Duodenal mucosa (tissue), 2 donors: Measurements from ENCODE around the gene HYAL2.
"Not testable (repeated sequence)": the region's sequence is repeated elsewhere in the genome, so short reads cannot be mapped to it uniquely, and the experiment has no call there.

ENCODE experiments used
- H3K27ac ChIP-seq: one replicate; pipeline ENCODE4 v1.7.0; 2013; ENCODE audit warnings: low read depth, low read length
- H3K27me3 ChIP-seq, 2 donors: one replicate each; pipeline ENCODE4 v1.7.0; 2013; ENCODE audit warnings: low read length in 2 of 2, control low read depth in 1 of 2; ENCODE audit not compliant: insufficient read depth in 2 of 2, control insufficient read depth in 1 of 2
- H3K36me3 ChIP-seq, 2 donors: one replicate each; pipeline ENCODE4 v1.7.0; 2013; ENCODE audit warnings: low read length in 2 of 2, control low read depth in 1 of 2; ENCODE audit not compliant: insufficient read depth in 2 of 2, control insufficient read depth in 1 of 2
- H3K4me1 ChIP-seq, 2 donors: one replicate each; pipeline ENCODE4 v1.7.0; 2013; ENCODE audit warnings: low read length in 2 of 2, control low read depth in 1 of 2; ENCODE audit not compliant: insufficient read depth in 2 of 2, control insufficient read depth in 1 of 2
- H3K4me3 ChIP-seq, 2 donors: one replicate each; pipeline ENCODE4 v1.7.0; 2013; ENCODE audit warnings: low read length in 2 of 2, low read depth in 1 of 2
- H3K9ac ChIP-seq, 2 donors: one replicate each; pipeline ENCODE4 v1.7.0; 2013; ENCODE audit warnings: low read length in 2 of 2, low read depth in 1 of 2
- H3K9me3 ChIP-seq, 2 donors: one replicate each; pipeline ENCODE4 v1.7.0; 2013; ENCODE audit warnings: low read length in 2 of 2, control low read depth in 1 of 2; ENCODE audit not compliant: control insufficient read depth in 1 of 2

HYAL2 gene

DNA sequence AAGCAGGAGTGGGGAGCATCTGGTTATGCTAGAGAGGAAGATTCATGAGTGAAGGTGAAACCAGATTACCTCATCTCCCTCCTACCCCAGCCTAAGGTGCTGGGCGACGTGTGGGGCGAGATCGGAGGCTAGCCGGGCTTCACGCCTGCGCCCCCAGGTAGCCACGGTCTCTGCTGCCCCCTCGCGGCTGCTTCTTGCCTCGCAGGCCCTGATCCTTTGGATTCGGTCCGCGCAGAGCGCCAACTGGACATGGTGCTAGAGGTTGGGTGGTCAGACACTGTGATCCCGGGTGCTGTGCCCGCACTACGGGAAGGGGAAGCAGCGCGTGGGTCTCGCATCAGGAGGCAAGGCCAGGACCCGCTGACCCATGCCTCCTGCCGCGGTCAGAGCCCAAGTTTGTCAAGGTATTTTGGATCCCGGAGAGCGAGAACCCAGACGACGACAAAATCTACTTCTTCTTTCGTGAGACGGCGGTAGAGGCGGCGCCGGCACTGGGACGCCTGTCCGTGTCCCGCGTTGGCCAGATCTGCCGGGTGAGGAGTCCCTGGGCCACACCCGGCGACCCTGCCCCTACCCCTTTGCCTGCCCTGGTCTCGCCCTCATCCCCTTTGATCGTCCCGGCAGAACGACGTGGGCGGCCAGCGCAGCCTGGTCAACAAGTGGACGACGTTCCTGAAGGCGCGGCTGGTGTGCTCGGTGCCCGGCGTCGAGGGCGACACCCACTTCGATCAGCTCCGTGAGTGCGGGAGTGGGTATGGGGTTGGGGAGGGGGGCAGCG, 49.4 kb downstream of the HYAL2 start:
- Histone ChIP-seq H3K9me3 (no peaks in the 10 kb centered on the region), H3K4me3 (peak overlapping the region; percentile 44 to 58), H3K27me3 (peaks cover 4 to 6% of the 10 kb centered on the region in 2 donors), H3K27ac (no peak overlapping the region), H3K4me1 (peaks cover 36 to 55% of the 10 kb centered on the region in 2 donors), H3K36me3 (peaks cover 0 to 6% of the 10 kb centered on the region in 2 donors), H3K9ac (peak overlapping the region; percentile 45 to 52)

GRCh38 chr3:50272538-50272910, 50.0 kb downstream of the HYAL2 start:
- H3K4me3 ChIP-seq = not testable (repeated sequence)

DNA sequence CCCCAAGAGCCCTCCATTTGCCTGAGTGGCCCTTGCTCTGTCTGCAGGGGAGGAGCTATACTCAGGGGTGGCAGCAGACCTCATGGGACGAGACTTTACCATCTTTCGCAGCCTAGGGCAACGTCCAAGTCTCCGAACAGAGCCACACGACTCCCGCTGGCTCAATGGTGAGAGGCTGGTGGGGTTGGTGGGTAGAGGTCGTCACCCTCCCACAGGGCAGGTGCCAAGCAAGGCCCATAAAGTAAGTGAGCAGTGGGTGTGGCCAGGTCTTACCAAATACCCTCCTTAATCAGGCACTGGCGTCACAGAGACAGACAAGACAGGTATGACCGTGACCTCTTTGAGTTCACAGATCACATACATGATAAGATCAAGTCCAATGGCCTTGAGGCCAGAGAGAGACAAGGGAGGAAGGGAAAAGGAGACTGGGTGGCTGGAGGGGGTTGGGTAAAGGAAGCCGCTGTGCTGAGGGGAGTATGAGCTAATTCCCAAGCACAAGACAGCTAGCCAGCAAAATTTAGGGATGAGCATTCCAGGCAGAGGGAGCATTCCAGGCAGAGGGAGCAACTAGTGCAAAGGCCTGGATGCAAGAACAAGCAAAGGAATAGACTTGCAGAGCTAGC, 51.1 kb downstream of the HYAL2 start:
- Histone ChIP-seq H3K27me3 (peaks cover 4 to 6% of the 10 kb centered on the region in 2 donors), H3K4me3 (peak overlapping the region in 1 of 2 donors; percentile 74), H3K9ac (peak overlapping the region in 1 of 2 donors; percentile 91), H3K9me3 (no peaks in the 10 kb centered on the region), H3K36me3 (peaks cover 0 to 4% of the 10 kb centered on the region in 2 donors), H3K27ac (peak overlapping the region; percentile 37), H3K4me1 (peaks cover 53 to 72% of the 10 kb centered on the region in 2 donors)

More at GRCh38 chr3:50272538-50272910, 50.0 kb downstream of the HYAL2 start:
- not testable (repeated sequence) for H3K27me3 ChIP-seq, H3K9ac ChIP-seq, H3K9me3 ChIP-seq, H3K36me3 ChIP-seq, H3K27ac ChIP-seq
- peaks cover 42 to 61% of the 10 kb centered on the region in 2 donors for H3K4me1 ChIP-seq

DNA sequence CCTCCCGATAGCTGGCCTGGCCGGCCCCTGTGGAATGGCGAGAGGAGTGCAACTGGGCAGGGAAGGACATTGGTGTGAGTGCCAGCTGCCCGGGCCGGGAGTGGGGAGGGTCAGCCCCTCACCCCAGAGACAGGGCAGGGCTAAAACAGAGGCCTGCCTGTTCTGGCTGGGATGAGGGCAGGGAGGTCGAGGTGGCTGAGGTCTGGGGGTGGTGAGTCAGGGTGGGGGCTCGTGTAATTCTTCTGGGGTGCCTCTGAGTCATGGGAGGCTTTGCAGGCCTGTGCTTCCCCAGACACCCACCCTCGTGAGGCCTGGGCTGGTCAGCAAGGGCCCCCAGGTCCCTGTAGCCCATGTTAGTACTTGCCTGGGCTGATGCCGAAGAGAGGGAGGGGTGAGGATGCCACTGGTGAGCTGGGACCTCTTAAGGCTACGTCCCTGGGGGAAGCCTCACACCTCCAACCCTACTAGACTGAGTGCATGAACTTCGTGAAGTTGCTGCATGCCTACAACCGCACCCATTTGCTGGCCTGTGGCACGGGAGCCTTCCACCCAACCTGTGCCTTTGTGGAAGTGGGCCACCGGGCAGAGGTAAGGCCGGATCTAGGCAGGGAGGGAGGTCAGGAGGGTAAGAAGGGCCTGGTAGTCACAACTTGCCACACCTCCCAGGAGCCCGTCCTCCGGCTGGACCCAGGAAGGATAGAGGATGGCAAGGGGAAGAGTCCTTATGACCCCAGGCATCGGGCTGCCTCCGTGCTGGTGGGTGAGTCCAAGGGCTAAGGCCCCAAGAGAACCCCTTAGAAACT, 51.9 kb downstream of the HYAL2 start:
- peaks cover 4 to 6% of the 10 kb centered on the region in 2 donors for H3K27me3 ChIP-seq
- H3K9ac ChIP-seq = peak overlapping the region; percentile 91 to 96
- H3K27ac ChIP-seq = peak overlapping the region; percentile 69
- H3K4me1 ChIP-seq = peaks cover 60 to 78% of the 10 kb centered on the region in 2 donors
- H3K9me3 ChIP-seq = no peaks in the 10 kb centered on the region
- H3K4me3 ChIP-seq = peak overlapping the region; percentile 69 to 74
- H3K36me3 ChIP-seq = peaks cover 0 to 4% of the 10 kb centered on the region in 2 donors

- Histone ChIP-seq H3K36me3 (peaks cover 0 to 1% of the 10 kb centered on the region in 2 donors), H3K9me3 (no peaks in the 10 kb centered on the region), H3K4me1 (peaks cover 67 to 84% of the 10 kb centered on the region in 2 donors), H3K27me3 (peaks cover 2 to 4% of the 10 kb centered on the region in 2 donors), H3K9ac (peak overlapping the region; percentile 91 to 96), H3K27ac (peak overlapping the region; percentile 69), H3K4me3 (peak overlapping the region; percentile 69 to 74)
These were observed 52.5 kb downstream of the HYAL2 start for GRCh38 chr3:50269977-50270413.

DNA sequence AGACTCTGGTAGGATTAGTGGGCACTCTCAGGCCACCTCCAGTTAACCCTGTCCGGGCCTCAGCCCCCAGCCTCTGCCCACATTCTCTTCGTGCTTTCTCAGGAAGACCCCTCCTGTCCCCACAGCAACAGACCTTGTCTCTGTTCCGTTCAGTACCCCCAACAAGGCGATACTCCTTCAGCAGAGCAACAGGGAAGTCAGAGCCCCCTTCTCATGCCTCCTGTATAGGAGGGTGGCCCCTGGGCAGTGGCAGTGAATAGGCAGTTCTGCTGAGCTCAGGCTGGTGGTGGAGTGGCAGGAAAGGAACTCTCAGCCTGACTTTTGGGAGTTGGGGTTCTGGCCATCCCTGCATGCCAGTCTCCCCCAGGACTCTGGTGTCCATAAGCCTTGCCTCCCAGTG, 53.1 kb downstream of the HYAL2 start:
- no peaks in the 10 kb centered on the region for H3K9me3 ChIP-seq
- H3K4me3 ChIP-seq = peak overlapping the region; percentile 69 to 74
- no peaks in the 10 kb centered on the region for H3K36me3 ChIP-seq
- peaks cover 0 to 2% of the 10 kb centered on the region in 2 donors for H3K27me3 ChIP-seq
- peak overlapping the region; percentile 69 for H3K27ac ChIP-seq
- peaks cover 71 to 84% of the 10 kb centered on the region in 2 donors for H3K4me1 ChIP-seq
- peak overlapping the region; percentile 91 to 96 for H3K9ac ChIP-seq

GRCh38 chr3:50268703-50269451, 53.7 kb downstream of the HYAL2 start, which contains the start of gene SEMA3B:
SEMA3B (plus strand) TSS chr3:50269147; CDS start chr3:50269241, 94 bp downstream.
- peak within 1 kb of the TSS; percentile 69 to 74 for H3K4me3 ChIP-seq
- no peaks in the 10 kb centered on the region for H3K27me3 ChIP-seq
- peak within 1 kb of the TSS; percentile 91 to 96 for H3K9ac ChIP-seq
- no peaks in the 10 kb centered on the region for H3K9me3 ChIP-seq
- no peaks in the 10 kb centered on the region for H3K36me3 ChIP-seq
- H3K4me1 ChIP-seq = peaks cover 72 to 83% of the 10 kb centered on the region in 2 donors
- peak within 1 kb of the TSS; percentile 69 for H3K27ac ChIP-seq

GRCh38 chr3:50268276-50268675, 54.3 kb downstream of the HYAL2 start:
- Histone ChIP-seq H3K36me3 (no peaks in the 10 kb centered on the region), H3K4me3 (peak overlapping the region; percentile 10 to 74), H3K27me3 (no peaks in the 10 kb centered on the region), H3K9ac (peak overlapping the region; percentile 66 to 91), H3K4me1 (peaks cover 68 to 77% of the 10 kb centered on the region in 2 donors), H3K9me3 (no peaks in the 10 kb centered on the region), H3K27ac (peak overlapping the region; percentile 69)
